Activated CD4-positive, alpha-beta T cell treated with anti-CD3 and anti-CD28 coated beads, Interleukin-2, amount 50 U/mL, for 24 hours (primary cell): ENCODE measurements around the gene CCDC59.

Source experiments
- DNase-seq, 2 donors: peaks; one replicate each; pipeline ENCODE4 v3.0.0-alpha.2; 2020; ENCODE audit warnings: low read depth in 1 of 2, low spot score in 1 of 2

The CCDC59 gene

GRCh38 chr12:82319276-82319675 is 38.9 kb downstream of the CCDC59 start:
- DNase-seq = no peak

- no peak for DNase-seq
Observed at GRCh38 chr12:82314406-82314892, 43.7 kb downstream of the CCDC59 start.
